ENCODE results near the gene ITPK1.

Gene ITPK1

DNA sequence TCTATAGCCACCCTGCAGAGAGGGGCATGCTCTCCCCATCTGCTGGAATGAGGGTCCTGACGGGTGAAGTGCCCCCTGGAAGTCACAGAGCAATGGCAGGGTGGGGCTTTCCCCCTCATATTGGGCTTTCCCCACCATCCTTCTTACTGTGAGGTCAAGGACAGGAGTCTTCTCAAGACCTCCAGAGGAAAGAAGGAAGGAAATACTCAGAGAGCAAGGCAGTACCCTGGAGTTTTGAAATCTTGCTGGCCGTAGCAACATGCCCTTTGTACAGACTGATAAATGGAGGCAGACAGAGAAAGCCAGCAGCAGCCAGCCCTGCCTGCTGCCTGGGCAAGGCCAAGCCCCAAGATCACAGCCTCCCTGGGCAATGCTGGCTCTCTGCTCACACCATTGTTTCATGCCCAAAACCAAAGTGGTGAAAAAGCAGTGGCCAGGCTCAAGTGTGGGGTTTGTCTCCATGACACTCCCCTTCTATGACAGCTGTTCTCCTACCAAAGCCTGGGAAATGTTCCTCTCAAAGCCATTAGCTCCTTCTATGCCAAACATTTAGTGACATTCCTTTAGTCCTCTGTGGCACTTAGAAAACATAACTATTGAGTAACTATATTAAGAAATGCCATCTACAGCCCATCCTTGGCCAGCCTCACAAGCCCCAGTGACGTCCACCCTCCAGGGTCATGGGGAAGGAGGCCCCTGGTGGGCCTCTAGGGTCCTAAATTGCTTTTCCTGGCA, 13.2 kb upstream of the ITPK1 start:
- Histone ChIP-seq H3K9ac (ENCODE audit: low read length) (no peak overlapping the region), H3K4me1 (ENCODE audit: low read length) (peaks cover 11% of the 10 kb centered on the region), H3K79me2 (ENCODE audit: low read length) (no peaks in the 10 kb centered on the region), H3K4me2 (ENCODE audit: low read length) (no peak overlapping the region), H3K4me3 (ENCODE audit: low read length) (no peak overlapping the region), H3K36me3 (replicated peaks; ENCODE audit: low read depth, low read length) (no peaks in the 10 kb centered on the region), H3K27ac (ENCODE audit: low read length) (no peak overlapping the region), H4K20me1 (ENCODE audit: insufficient read depth, low read length) (no peaks in the 10 kb centered on the region), H3K9me3 (ENCODE audit: insufficient read depth, low read length) (no peaks in the 10 kb centered on the region), H3K27me3 (ENCODE audit: low read depth, low read length) (no peaks in the 10 kb centered on the region), H2AFZ (ENCODE audit: low read depth, low read length) (no peak overlapping the region)
- TF ChIP-seq, protein P1, sequence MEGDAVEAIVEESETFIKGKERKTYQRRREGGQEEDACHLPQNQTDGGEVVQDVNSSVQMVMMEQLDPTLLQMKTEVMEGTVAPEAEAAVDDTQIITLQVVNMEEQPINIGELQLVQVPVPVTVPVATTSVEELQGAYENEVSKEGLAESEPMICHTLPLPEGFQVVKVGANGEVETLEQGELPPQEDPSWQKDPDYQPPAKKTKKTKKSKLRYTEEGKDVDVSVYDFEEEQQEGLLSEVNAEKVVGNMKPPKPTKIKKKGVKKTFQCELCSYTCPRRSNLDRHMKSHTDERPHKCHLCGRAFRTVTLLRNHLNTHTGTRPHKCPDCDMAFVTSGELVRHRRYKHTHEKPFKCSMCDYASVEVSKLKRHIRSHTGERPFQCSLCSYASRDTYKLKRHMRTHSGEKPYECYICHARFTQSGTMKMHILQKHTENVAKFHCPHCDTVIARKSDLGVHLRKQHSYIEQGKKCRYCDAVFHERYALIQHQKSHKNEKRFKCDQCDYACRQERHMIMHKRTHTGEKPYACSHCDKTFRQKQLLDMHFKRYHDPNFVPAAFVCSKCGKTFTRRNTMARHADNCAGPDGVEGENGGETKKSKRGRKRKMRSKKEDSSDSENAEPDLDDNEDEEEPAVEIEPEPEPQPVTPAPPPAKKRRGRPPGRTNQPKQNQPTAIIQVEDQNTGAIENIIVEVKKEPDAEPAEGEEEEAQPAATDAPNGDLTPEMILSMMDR (IDR thresholded peaks at IDR 0.05; ENCODE audit: low read depth, low read length) = no peak
- no peak for TF ChIP-seq EZH2phosphoT487 (IDR thresholded peaks at IDR 0.05; ENCODE audit: low read depth)

GRCh38 chr14:93126111-93126510, 10.4 kb upstream of the ITPK1 start:
- H3K9ac ChIP-seq (ENCODE audit: low read length) = no peak overlapping the region
- H3K27me3 ChIP-seq (ENCODE audit: low read depth, low read length) = no peaks in the 10 kb centered on the region
- no peak overlapping the region for H2AFZ ChIP-seq (ENCODE audit: low read depth, low read length)
- H3K36me3 ChIP-seq (replicated peaks; ENCODE audit: low read depth, low read length) = no peaks in the 10 kb centered on the region
- no peaks in the 10 kb centered on the region for H3K9me3 ChIP-seq (ENCODE audit: insufficient read depth, low read length)
- H3K4me1 ChIP-seq (ENCODE audit: low read length) = peaks cover 11% of the 10 kb centered on the region
- no peaks in the 10 kb centered on the region for H3K79me2 ChIP-seq (ENCODE audit: low read length)
- H3K4me3 ChIP-seq (ENCODE audit: low read length) = no peak overlapping the region
- no peak overlapping the region for H3K27ac ChIP-seq (ENCODE audit: low read length)
- H3K4me2 ChIP-seq (ENCODE audit: low read length) = no peak overlapping the region
- TF ChIP-seq EZH2phosphoT487 (IDR thresholded peaks at IDR 0.05; ENCODE audit: low read depth) = no peak
- TF ChIP-seq, protein P1 (IDR thresholded peaks at IDR 0.05; ENCODE audit: low read depth, low read length) = no peak
- H4K20me1 ChIP-seq (ENCODE audit: insufficient read depth, low read length) = no peaks in the 10 kb centered on the region

DNA sequence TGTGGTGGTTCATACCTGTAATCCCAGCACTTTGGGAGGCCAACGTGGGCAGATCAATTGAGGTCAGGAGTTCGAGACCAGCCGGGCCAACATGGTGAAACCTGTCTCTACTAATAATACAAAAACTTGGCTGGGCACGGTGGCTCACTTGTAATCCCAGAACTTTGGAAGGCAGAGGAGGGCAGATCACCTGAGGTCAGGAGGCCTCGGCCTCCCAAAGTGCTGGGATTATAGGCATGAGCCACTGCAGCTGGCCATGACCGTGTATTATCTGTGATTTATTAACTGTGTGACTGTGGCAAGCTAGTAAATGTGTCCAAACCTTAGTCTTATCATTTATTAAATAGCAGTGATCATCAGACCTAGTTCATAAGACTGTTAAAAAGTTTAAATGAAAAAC, 7.1 kb upstream of the ITPK1 start:
- no peak overlapping the region for H3K4me2 ChIP-seq (ENCODE audit: low read length)
- TF ChIP-seq, protein P1 (IDR thresholded peaks at IDR 0.05; ENCODE audit: low read depth, low read length) = no peak
- TF ChIP-seq EZH2phosphoT487 (IDR thresholded peaks at IDR 0.05; ENCODE audit: low read depth) = no peak

DNA sequence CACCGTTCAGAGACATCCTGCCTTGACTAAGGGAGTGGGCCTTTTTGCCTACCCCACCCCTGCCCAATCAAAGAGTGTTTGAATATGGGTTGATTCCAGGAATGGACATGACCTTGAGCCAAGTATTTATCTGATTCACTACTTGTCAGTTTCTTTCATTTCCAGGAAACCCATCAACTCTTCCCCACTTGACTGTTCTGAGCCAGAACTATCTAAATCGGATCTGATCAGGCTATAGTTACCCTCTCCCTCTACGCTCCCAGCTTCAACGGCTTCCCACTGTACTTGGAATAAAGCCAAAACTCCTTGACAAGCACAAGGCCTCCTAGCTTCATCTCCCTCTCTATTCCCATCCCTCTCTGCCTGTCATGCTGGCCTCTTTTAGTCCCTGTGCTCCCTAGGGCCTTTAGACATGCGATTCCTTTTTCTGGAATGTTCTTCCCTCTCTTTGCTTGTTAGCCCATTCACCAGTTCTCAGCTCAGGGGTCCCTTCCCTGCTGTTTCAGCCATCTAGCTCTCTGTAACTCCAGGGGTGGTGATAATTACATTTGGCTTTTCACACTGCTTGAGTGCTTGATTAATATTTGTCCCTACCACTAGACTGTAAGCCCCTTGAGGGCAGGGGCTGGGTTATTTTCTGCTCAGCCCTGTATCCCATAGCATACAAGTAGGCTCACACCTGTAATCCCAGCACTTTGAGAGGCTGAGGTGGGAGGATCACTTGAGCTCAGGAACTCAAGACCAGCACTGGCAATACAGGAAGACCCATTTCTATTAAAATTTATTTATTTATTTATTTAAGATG, 5.5 kb upstream of the ITPK1 start:
- no peak overlapping the region for H3K4me3 ChIP-seq (ENCODE audit: low read length)
- H3K27me3 ChIP-seq (ENCODE audit: low read depth, low read length) = no peaks in the 10 kb centered on the region
- peaks cover 12% of the 10 kb centered on the region for H3K4me1 ChIP-seq (ENCODE audit: low read length)
- no peaks in the 10 kb centered on the region for H4K20me1 ChIP-seq (ENCODE audit: insufficient read depth, low read length)
- H3K79me2 ChIP-seq (ENCODE audit: low read length) = no peaks in the 10 kb centered on the region
- no peaks in the 10 kb centered on the region for H3K9me3 ChIP-seq (ENCODE audit: insufficient read depth, low read length)
- H2AFZ ChIP-seq (ENCODE audit: low read depth, low read length) = no peak overlapping the region
- no peaks in the 10 kb centered on the region for H3K36me3 ChIP-seq (replicated peaks; ENCODE audit: low read depth, low read length)
- TF ChIP-seq, protein P1 (IDR thresholded peaks at IDR 0.05; ENCODE audit: low read depth, low read length) = no peak
- TF ChIP-seq EZH2phosphoT487 (IDR thresholded peaks at IDR 0.05; ENCODE audit: low read depth) = no peak
- H3K4me2 ChIP-seq (ENCODE audit: low read length) = no peak overlapping the region
- no peak overlapping the region for H3K9ac ChIP-seq (ENCODE audit: low read length)
- H3K27ac ChIP-seq (ENCODE audit: low read length) = no peak overlapping the region

More for the DNA sequence above, 7.1 kb upstream of the ITPK1 start:
- H4K20me1 ChIP-seq (ENCODE audit: insufficient read depth, low read length) = no peaks in the 10 kb centered on the region
- no peak overlapping the region for H3K27ac ChIP-seq (ENCODE audit: low read length)
- no peak overlapping the region for H2AFZ ChIP-seq (ENCODE audit: low read depth, low read length)
- H3K4me1 ChIP-seq (ENCODE audit: low read length) = peaks cover 7% of the 10 kb centered on the region
- H3K79me2 ChIP-seq (ENCODE audit: low read length) = no peaks in the 10 kb centered on the region
- H3K27me3 ChIP-seq (ENCODE audit: low read depth, low read length) = no peaks in the 10 kb centered on the region
- no peak overlapping the region for H3K4me3 ChIP-seq (ENCODE audit: low read length)
- no peaks in the 10 kb centered on the region for H3K36me3 ChIP-seq (replicated peaks; ENCODE audit: low read depth, low read length)
- H3K9me3 ChIP-seq (ENCODE audit: insufficient read depth, low read length) = no peaks in the 10 kb centered on the region
- no peak overlapping the region for H3K9ac ChIP-seq (ENCODE audit: low read length)
